ENCODE data around the gene ACAP3. TPM values are rescaled to one million over a fixed set of nuclear protein-coding genes. Genes with fewer than 3 reads are reported as not detected.
"Not testable (repeated sequence)": the region's sequence is repeated elsewhere in the genome, so short reads cannot be mapped to it uniquely, and the experiment has no call there.

Gene ACAP3
- total RNA-seq, 1 donor from 2014 or later: 50.6 TPM

- no peak overlapping the region for H3K4me3 ChIP-seq
- no peaks in the 10 kb centered on the region for H3K4me1 ChIP-seq
- ATAC-seq (no peak), DNase-seq (no peak)
- intact Hi-C loops (cut with DNase I): no loop called here
- no peak for TF ChIP-seq CTCF (IDR thresholded peaks at IDR 0.05)
- peaks cover 62% of the 10 kb centered on the region for H3K36me3 ChIP-seq
- no peak overlapping the region for H3K27ac ChIP-seq
- H3K9me3 ChIP-seq: no peaks in the 10 kb centered on the region
- H3K27me3 ChIP-seq (ENCODE audit: low read depth): no peaks in the 10 kb centered on the region
These were observed 52.7 kb downstream of the ACAP3 start for GRCh38 chr1:1255078-1255477.

GRCh38 chr1:1254667-1254998, 53.1 kb downstream of the ACAP3 start:
- H3K4me1 ChIP-seq: no peaks in the 10 kb centered on the region
- DNase-seq (no peak), ATAC-seq (no peak)
- no peaks in the 10 kb centered on the region for H3K9me3 ChIP-seq
- no peak for TF ChIP-seq CTCF (IDR thresholded peaks at IDR 0.05)
- intact Hi-C loops (cut with DNase I): no loop called here
- H3K36me3 ChIP-seq: peaks cover 57% of the 10 kb centered on the region
- no peaks in the 10 kb centered on the region for H3K27me3 ChIP-seq (ENCODE audit: low read depth)
- no peak overlapping the region for H3K4me3 ChIP-seq
- H3K27ac ChIP-seq: no peak overlapping the region

- H3K36me3 ChIP-seq: peaks cover 53% of the 10 kb centered on the region
- no peaks in the 10 kb centered on the region for H3K4me1 ChIP-seq
- ATAC-seq (peak in 1 of 2 donors; percentile 11), DNase-seq (no peak)
- no peak overlapping the region for H3K27ac ChIP-seq
- intact Hi-C loops (cut with DNase I): no loop called here
- TF ChIP-seq CTCF (IDR thresholded peaks at IDR 0.05): no peak
- H3K4me3 ChIP-seq: no peak overlapping the region
- H3K9me3 ChIP-seq: no peaks in the 10 kb centered on the region
- no peaks in the 10 kb centered on the region for H3K27me3 ChIP-seq (ENCODE audit: low read depth)
These were observed 53.6 kb downstream of the ACAP3 start for GRCh38 chr1:1253972-1254666.

GRCh38 chr1:1253314-1253713, 54.4 kb downstream of the ACAP3 start:
- H3K36me3 ChIP-seq: peaks cover 47% of the 10 kb centered on the region
- no peak overlapping the region for H3K4me3 ChIP-seq
- no peak overlapping the region for H3K27ac ChIP-seq
- DNase-seq (no peak), ATAC-seq (no peak)
- H3K27me3 ChIP-seq (ENCODE audit: low read depth): no peaks in the 10 kb centered on the region
- no peak for TF ChIP-seq CTCF (IDR thresholded peaks at IDR 0.05)
- no peaks in the 10 kb centered on the region for H3K4me1 ChIP-seq
- H3K9me3 ChIP-seq: no peaks in the 10 kb centered on the region
- intact Hi-C loops (cut with DNase I): no loop called here

- intact Hi-C loops (cut with DNase I): no loop called here
- Histone ChIP-seq H3K27me3 (ENCODE audit: low read depth) (peaks cover 19% of the 10 kb centered on the region), H3K4me1 (no peaks in the 10 kb centered on the region), H3K4me3 (no peak overlapping the region), H3K9me3 (no peaks in the 10 kb centered on the region), H3K27ac (no peak overlapping the region), H3K36me3 (peaks cover 34% of the 10 kb centered on the region)
- ATAC-seq (peak; percentile 12), DNase-seq (no peak)
- no peak for TF ChIP-seq CTCF (IDR thresholded peaks at IDR 0.05)
These were observed 56.9 kb downstream of the ACAP3 start for GRCh38 chr1:1250786-1251284.

GRCh38 chr1:1248009-1248913, 59.5 kb downstream of the ACAP3 start:
- H3K36me3 ChIP-seq; DNase-seq; H3K4me1 ChIP-seq; intact Hi-C loops (cut with DNase I); H3K27ac ChIP-seq; H3K4me3 ChIP-seq; ATAC-seq; H3K9me3 ChIP-seq: not testable (repeated sequence)
- H3K27me3 ChIP-seq (ENCODE audit: low read depth): peaks cover 36% of the 10 kb centered on the region

All from lower lobe of right lung (tissue), 2 donors.